COR-L47 (cell line): ENCODE results near the gene DUSP12.
"Not testable (repeated sequence)": the region's sequence is repeated elsewhere in the genome, so short reads cannot be mapped to it uniquely, and the experiment has no call there.

Experiments used
- DNase-seq: peaks from one replicate; lab custom pipeline; 2025; lab: John Stamatoyannopoulos, UW

The DUSP12 gene

DNA sequence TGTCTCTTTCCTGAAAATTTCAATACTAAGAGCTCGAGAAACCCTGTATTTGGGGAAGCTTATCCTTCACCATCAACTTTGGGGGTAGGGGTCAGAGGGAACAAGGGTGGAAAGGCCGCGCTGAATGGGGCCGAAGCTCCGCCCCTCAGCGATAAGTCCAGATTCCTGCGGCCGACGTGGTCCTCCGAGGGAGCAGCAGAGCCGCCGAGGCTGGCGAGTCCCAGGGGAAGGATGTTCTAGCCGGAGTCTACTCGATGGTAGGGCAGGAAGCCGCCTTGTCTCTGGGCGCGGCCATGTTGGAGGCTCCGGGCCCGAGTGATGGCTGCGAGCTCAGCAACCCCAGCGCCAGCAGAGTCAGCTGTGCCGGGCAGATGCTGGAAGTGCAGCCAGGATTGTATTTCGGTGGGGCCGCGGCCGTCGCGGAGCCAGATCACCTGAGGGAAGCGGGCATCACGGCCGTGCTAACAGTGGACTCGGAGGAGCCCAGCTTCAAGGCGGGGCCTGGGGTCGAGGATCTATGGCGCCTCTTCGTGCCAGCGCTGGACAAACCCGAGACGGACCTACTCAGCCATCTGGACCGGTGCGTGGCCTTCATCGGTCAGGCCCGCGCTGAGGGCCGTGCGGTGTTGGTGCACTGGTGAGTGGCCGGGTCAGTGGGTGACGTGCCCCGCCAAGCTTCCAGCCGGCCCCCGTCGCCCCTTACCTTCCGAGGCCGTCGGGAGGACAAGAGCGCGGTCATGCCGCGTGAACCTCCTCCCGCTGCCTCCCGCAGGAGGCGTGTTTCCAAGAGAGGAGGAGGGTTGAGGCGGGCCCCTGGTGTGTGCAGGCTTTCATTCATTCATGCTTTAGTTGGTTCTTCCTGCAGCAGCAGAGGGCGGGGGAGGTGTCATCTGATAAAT is at the start of gene DUSP12:
DUSP12 (plus strand) TSS at position 278 of the 899 bp plus-strand sequence; CDS start at position 294, 16 bp downstream.
- peak; percentile 94 for DNase-seq

GRCh38 chr1:161702250-161702649 is 47.3 kb upstream of the DUSP12 start:
- peak; percentile 2 for DNase-seq

DNA sequence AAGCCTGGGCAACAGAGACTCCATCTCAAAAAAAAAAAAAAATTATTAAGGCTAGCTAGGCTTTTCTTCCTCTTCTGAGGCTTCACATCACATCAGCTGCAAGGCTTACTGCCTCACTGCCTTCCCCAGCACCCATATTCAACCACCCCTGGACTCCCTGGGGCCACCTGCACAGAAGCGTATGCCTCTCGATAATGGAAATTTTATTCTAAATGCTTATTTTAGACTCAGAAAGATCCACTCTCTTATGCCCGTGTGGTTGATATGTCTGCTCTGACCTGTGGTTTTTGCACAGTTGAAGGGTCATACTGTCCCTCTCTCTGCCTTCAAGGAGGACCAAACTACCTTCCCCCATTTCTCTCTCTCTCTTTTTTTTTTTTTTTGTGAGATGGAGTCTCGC is 44.0 kb upstream of the DUSP12 start:
- DNase-seq: no peak

DNA sequence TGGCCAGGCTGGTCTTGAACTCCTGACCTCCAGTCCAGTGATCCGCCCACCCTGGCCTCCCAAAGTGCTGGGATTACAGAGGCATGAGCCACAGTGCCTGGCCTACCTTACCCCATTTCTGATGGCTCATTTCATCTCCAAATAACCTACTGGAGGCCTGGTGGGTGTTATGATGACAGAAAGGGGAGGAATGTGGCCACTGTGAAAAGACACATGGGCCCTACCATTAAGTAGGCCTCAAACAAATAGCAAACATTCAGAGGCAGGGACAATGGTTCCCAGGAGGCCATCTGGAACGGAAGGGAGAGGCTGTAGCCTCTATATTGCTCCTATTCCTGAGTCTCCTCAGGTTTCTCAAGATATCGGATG is 43.5 kb upstream of the DUSP12 start:
- no peak for DNase-seq

GRCh38 chr1:161706482-161707347 is 42.9 kb upstream of the DUSP12 start, which contains the start of gene FCRLA:
Gene FCRLA (plus strand): TSS chr1:161707229. CDS start chr1:161707265, 36 bp downstream.
- no peak for DNase-seq

DNA sequence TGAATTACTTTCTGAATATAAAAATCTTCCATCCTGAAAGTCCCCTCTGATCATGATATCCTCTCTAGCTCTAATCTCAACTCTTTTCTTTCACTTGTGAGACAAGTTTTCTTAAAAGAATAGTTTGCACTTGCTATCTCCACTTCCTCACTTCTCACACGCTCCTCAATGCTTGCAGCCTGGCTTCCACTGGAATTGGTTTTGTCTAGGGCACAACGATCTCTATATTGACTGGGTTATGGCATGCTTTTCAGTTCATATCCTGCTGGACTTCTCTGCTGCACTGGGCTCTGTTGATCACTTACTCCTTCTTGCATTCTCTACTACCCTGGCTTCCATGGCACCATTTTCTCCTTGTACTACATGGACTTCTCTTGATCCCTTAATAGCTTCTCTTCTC is 42.1 kb upstream of the DUSP12 start:
- DNase-seq: no peak

- DNase-seq: no peak
These were observed 40.2 kb upstream of the DUSP12 start for GRCh38 chr1:161709373-161709772.

DNA sequence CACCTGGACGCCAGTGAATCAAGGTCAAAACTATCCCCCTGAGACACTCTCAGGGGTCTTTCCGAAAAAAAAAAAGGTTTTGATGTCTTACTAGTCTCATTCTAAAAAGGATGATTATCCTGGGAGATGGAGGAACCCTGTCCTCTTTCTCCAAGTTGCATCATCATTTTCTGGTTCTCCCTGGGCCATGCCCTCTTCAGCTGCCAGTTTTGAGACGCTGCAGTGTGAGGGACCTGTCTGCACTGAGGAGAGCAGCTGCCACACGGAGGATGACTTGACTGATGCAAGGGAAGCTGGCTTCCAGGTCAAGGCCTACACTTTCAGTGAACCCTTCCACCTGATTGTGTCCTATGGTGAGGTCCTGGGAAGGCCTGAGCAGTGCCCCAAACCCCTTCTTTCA is 39.0 kb upstream of the DUSP12 start:
- no peak for DNase-seq

GRCh38 chr1:161718559-161719324 is 30.8 kb upstream of the DUSP12 start:
- DNase-seq: no peak

GRCh38 chr1:161719325-161719611 is 30.3 kb upstream of the DUSP12 start:
- DNase-seq: no peak

DNA sequence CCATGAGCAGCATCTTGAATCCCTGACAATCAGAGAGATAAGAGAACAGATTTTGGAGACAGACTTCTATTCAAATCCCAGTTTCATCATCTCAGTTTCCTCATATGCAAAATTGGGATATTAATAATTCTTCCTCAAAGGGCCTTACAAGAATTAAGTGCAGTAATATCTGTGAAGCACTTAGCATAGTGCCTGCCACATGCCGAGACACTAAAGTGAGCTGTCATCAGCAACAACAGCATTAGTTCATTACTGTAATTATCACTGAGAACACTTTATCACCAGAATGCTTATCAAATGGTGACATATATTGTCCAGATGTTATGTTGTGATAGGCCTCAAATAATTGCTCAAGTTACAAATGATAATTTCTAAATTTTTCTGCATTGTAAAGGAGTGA is 29.2 kb upstream of the DUSP12 start:
- no peak for DNase-seq

DNA sequence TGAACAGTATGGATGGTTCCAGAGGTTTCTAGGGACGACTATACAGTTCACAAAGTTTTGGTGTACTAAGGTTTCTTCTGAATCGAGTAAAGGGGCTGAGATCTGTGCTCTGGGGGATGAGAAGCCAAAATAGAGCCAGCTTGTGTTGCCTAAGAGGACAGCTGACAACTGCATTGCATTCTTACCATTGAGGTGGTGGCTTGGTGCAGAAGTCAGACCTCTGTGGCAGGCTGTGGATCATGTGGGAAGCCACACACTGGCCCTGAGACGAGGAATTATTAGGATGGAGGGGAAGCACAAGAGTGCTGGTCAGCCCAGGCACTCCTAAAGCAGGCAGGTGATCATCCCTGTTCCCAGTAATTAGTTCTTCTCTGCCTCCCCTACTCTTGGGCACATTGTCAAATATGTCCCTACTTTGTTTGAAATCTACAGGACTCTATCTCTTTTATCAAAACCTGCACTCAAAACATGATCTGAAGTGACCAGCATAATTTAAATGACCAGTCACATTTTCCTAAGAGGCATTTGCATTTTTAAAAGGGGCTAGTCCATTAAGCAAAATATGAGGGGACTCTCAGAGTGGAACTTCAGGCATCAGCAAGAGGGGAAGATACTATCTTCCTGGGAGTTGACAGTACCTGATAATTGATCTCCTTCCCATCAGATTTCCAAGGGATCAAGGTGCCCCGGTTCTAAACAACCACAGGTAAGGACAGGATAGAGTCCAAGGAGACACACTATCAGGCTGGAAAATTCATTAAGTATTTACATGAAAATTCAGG is 28.4 kb upstream of the DUSP12 start, which contains the start of gene FCRLB:
FCRLB (plus strand) TSS at position 589 of the 782 bp plus-strand sequence. CDS start 1,129 bp downstream, outside the sequence.
- no peak for DNase-seq

DNA sequence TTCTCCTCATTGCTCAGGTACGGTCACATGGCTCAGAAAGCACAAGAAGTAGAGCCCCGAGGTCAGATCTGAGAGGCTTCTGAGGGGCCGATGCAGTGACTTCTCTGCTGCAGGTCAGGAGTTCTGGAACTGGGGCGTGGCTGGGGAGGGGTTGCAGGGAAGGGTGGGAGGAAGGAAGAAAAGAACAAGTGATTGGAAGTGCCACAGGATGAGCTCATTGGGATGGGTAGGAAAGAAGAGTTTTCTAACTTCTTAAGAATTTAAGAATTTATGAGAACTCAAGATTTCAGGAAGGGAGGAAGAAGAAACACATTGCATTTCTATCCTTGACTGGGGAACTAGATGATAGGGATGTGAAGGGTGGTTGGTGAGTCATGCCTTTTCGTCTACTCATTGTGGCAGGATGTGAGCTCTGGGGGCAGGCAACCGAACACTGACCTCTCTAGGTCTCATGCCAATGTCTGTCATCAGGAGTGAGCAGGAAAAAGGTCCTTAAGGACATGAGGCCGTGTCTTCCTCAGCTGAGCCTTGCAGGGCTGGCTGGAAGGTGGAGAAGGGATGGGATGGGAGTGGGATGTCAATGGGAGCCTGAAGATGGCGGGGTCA is 27.7 kb upstream of the DUSP12 start:
- no peak for DNase-seq

- no peak for DNase-seq
These were observed 27.2 kb upstream of the DUSP12 start for GRCh38 chr1:161722406-161722805.

DNA sequence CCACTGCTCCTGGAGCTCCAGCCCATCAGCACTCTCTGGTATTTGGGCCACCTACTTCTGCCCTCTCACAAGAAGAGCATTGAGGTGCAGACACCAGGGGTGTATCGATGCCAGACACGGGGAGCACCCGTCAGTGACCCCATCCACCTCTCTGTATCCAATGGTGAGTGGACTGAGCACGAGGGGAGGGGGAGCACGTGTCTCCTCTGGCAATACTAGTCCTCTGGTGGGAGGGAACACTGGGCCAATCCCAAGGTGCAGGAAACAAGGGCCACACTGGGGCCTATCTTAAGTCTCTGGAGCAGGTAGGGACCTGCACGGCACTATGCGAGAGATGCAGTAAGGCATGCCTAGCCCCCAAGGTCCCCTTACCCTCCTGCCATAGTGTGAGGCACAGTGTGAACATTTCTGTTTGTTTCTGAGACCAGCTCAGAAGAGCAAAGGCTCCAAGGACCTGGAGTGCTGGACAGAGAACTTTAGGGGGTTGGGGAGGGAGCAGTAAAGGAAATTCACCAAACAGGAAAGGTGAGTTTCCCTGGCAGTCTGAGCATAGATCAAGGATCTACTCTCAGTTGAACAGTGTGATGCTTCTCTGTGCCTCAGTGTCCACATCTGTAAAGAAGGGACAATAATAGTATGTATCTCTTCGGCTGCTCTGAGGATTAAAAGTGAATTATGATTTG is 26.0 kb upstream of the DUSP12 start:
- DNase-seq: no peak

DNA sequence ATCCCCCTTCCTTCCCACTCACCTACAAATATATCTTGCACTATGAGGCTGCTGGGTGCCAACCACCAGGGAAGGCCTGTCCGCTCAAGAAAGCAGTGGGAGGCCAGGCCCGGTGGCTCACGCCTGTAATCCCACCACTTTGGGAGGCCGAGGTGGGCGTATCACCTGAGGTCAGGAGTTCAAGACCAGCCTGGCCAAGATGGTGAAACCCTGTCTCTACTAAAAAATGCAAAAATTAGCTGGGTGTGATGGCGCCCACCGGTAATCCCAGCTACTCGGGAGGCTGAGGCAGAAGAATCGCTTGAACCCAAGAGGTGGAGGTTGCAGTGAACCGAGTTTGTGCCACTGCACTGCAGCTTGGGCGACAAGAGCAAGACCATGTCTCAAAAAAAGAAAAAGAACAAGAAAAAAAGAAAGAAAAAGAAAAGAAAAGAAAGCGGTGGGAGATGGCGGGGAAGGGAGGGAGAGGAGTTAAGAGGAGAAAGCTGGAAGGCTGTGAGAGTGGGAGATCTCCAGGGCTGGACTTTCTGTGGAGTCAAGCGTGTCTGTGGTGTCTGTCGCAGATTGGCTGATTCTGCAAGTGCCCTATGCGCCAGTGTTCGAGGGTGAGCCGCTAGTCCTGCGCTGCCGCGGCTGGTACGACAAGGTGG is 24.2 kb upstream of the DUSP12 start:
- not testable (repeated sequence) for DNase-seq

DNA sequence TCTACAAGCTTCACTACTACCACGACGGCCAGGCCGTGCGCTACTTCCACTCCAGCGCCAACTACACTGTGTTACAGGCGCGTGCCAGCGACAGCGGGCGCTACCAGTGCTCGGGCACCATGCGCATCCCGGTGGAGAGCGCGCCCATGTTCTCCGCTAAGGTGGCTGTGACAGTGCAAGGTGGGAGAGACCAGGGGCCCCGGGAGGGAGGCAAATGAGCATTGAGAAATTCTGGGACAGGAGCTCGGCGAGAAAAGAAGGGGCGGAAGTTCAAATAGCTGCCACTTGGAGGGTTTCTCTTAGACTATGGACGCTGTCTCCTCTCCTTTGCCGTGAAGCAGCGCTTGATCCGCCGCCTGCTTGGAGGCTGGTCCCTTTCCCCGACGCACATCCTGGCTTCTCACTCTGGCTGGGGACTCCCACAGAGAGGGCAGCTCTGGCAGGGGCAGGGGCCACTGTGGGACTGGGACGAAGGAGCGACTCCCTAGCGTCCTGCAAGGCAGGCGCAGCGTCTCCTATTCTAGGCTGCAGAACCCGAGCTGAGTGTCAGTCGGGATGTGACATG is 23.6 kb upstream of the DUSP12 start:
- peak; percentile 29 for DNase-seq

DNA sequence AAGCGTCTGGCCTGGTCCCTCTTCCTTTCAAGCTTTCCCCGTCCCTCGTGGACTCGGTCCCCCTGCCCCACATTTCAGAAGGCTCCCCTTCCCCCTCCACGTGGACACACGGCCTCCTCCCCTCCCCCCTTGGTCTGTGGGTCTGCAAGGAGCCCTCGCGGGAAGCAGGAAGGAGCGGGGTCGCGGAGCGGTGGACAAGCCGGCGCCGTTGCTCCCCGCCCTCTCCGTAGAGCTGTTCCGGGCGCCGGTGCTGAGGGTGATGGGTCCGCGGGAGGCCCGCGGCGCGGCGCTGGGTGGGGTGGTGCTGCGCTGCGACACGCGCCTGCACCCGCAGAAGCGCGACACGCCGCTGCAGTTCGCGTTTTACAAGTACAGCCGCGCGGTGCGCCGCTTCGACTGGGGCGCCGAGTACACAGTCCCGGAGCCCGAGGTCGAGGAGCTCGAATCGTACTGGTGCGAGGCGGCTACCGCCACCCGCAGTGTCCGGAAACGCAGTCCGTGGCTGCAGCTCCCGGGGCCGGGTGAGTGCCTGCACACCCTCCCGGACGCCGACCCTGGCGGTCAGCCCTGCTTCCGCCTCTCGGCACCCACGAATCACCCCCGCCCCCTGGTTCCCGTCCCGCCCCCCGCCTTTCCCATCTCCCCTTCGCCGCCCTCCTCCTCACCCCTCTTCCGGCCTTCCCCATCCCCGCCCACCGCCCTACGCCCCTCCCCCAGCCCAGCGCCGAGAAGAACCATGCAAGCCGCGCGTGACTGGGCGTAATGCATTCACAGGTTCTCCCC is 22.9 kb upstream of the DUSP12 start:
- DNase-seq: peak; percentile 56
